WI38 (cell line): ENCODE measurements around the gene TCF4.
"Not testable (repeated sequence)": the region's sequence is repeated elsewhere in the genome, so short reads cannot be mapped to it uniquely, and the experiment has no call there.

Source experiments
- H3K4me3 ChIP-seq: 2 replicates; pipeline ENCODE4 v1.5.1; 2011; ENCODE audit warnings: low read depth, mild to moderate bottlenecking, control low read depth, low read length
- TF ChIP-seq, protein P1 (sequence below): IDR thresholded peaks from 2 replicates; pipeline ENCODE4 v1.5.1; 2012; ENCODE audit warnings: low read depth, mild to moderate bottlenecking, control low read depth, low read length

Gene TCF4

DNA sequence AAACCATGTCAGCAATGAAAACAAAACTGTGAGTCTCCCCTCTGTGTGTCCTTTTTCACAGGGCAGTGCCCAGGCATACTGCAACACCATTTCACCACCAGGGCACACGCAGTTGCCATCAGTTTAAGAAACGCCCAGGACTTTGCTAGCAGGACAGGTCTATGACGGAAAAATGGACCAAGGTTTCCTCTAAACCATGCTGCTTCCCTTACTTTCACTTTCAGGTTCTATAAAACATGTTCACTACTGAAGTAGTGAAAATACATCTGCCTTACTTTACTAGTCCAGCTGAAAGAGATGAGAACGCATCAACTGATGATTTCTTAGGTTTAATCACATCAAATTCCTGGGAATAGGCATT, 110.5 kb downstream of the TCF4 start:
- peak overlapping the region; percentile 70 for H3K4me3 ChIP-seq
- TF ChIP-seq, protein P1, sequence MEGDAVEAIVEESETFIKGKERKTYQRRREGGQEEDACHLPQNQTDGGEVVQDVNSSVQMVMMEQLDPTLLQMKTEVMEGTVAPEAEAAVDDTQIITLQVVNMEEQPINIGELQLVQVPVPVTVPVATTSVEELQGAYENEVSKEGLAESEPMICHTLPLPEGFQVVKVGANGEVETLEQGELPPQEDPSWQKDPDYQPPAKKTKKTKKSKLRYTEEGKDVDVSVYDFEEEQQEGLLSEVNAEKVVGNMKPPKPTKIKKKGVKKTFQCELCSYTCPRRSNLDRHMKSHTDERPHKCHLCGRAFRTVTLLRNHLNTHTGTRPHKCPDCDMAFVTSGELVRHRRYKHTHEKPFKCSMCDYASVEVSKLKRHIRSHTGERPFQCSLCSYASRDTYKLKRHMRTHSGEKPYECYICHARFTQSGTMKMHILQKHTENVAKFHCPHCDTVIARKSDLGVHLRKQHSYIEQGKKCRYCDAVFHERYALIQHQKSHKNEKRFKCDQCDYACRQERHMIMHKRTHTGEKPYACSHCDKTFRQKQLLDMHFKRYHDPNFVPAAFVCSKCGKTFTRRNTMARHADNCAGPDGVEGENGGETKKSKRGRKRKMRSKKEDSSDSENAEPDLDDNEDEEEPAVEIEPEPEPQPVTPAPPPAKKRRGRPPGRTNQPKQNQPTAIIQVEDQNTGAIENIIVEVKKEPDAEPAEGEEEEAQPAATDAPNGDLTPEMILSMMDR = no peak

DNA sequence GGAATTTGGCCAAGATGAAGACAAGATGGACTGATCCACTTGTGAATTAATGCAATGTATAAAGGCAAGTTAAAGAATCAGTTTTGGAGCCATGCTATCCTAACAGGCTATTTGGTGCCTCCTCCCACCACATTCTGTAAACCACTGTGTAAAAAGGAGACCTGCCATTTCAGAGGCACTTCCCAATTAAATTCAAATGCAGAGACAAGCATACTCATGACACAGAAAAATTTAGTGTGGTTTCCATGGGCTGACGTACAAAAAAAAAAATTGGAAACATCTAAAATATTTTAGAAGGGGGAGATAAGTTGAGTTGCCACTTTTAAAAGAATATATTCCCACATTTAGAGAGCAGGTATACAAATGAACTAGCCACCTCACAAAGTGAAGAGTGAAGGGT, 112.1 kb downstream of the TCF4 start:
- H3K4me3 ChIP-seq = no peak overlapping the region
- TF ChIP-seq, protein P1 = no peak

DNA sequence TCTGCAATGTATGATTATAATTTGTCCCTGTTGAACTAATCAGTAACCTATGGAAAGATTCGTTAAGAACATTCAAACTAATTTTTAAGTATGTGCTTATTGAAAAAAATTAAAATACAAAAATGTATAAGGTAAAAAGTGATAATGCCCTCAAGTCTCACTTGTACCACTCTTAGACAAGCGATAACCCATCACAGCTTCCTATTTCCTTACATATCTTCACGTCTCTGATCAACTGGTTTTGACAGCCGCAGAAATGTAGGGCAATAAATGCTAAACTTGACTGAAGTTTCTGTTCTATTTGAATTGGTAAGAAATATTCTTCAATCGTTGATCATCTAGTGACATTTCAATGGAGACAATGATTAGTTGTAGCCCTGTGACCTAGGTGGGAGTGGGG, 112.5 kb downstream of the TCF4 start:
- TF ChIP-seq, protein P1 = no peak
- no peak overlapping the region for H3K4me3 ChIP-seq

DNA sequence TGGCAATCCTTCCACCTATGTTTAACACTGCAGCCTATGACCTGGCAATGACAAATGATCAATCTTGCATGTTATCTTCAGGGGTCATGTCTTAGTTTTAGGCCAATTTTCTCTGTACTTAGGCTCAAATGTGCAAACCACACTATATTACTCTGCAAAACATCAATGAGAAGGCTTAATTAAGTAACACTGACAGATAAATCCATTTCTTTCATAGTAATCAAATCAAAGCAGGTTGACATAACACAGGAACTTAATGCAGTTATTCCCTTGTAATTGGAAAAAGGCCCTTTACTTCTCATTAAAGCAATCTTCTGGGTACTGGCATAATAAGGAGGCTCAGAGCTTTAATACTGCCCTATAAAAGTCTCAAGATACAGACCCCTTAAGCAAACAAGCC, 114.4 kb downstream of the TCF4 start:
- no peak overlapping the region for H3K4me3 ChIP-seq
- TF ChIP-seq, protein P1 = no peak

DNA sequence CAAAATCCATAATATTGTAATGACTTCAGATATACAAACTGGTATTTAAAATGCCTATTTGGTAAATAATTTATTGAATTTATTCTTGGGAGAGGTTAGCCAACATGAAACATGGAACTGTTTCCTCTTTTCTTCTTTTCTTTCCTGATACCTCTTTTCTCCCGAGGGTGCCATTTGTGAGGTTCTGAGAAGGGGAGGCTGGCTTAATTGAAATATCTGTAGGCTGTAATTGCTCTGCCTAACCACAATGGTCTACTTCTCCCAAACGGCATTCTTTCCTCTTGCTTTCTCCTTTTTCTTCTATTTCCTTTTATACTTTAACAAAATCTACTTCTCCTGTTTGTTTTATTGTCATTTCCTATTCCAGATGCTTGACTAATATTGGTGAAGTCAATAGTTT, 114.9 kb downstream of the TCF4 start:
- TF ChIP-seq, protein P1 = no peak
- H3K4me3 ChIP-seq = no peak overlapping the region

DNA sequence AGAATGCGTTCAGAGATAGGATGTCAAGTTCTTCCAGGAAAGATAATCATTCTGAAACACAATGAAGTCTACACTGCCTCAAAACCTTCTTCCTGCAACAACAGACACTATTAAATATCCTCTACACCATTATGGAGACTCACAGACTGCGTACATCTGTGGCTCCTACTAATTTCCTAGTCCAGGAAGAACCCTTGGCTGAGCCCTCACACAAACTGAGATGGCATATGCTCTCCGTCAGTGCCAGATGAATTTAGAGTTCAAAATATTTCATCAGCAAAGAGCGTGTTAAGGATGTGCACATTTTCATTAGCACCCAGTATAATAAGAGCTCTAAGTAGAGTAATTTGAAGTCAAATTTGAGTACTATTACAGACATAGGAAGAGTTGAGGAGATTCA, 117.2 kb downstream of the TCF4 start:
- TF ChIP-seq, protein P1 = no peak
- H3K4me3 ChIP-seq = no peak overlapping the region

DNA sequence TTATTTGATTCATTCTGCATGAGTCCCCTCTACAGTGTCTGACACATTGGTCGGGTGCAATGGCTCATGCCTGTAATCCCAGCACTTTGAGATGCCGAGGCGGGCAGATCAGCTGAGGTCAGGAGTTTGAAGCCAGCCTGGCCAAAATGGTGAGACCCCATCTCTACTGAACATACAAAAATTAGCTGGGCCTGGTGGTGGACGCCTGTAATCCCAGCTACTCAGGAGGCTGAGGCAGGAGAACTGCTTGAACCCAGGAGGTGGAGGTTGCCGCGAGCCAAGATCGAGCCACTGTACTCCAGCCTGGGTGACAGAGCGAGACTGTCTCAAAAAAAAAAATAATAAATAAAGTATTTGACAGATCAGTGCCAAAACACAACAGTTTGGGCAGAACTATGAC, 118.9 kb downstream of the TCF4 start:
- H3K4me3 ChIP-seq = not testable (repeated sequence)

DNA sequence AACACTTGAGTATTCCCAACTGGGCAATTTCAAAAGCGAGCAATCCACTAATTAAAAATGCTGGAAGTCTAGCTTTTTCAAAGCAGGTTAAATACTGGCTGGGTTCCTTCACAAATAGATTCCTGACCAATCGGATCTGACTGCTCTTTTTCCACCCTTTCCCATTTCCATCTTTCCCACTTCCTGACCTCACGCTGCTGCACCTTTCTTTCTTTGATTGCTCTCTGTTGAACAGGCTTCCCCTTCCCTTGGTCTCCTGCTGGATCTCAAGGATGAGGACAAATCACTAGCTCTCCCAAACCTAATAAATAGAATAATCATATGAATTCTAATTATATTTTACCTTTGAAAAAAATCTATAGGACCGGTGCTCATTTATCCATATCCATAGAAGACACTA, 121.2 kb downstream of the TCF4 start:
- H3K4me3 ChIP-seq = no peak overlapping the region
- TF ChIP-seq, protein P1 = no peak
